OCI-LY1 (cell line): Measurements from ENCODE around the gene POGLUT2.

Experiments
- CTCF ChIP-seq: fragments of 200-600 bp; sonication (generic), shearing (Covaris generic); IDR thresholded peaks from 2 replicates; pipeline ENCODE4 v1.5.1; 2017; ENCODE audit warnings: mild to moderate bottlenecking, antibody characterized with exemption, low read length, moderate library complexity, mixed read lengths
- EZH2 ChIP-seq: fragments of 200-600 bp; sonication (generic), shearing (Covaris generic); IDR thresholded peaks from 2 replicates; pipeline ENCODE4 v1.8.0; 2017; ENCODE audit warnings: borderline replicate concordance, mixed run types, mild to moderate bottlenecking, antibody characterized with exemption, low read length, moderate library complexity, mixed read lengths

GRCh38 chr13:102742506-102742905 lies 56.3 kb downstream of the POGLUT2 start:
- no peak for TF ChIP-seq CTCF
- TF ChIP-seq EZH2 = no peak
